MM.1S (cell line): ENCODE data around the gene PLAGL1.

Source experiments
- DNase-seq: peaks from one replicate; pipeline ENCODE4 v3.0.0-alpha.2; 2015
- H2AFZ ChIP-seq: fragments of 300-600 bp; sonication (generic); 2 replicates; pipeline ENCODE4 v1.6.0; 2016; ENCODE audit warnings: antibody characterized with exemption, low read length
- H3F3A ChIP-seq: fragments of 300-600 bp; sonication (generic); 2 replicates; pipeline ENCODE4 v1.6.1; 2016; ENCODE audit warnings: mild to moderate bottlenecking, antibody characterized with exemption, low read length, moderate library complexity, mixed read lengths; ENCODE audit not compliant: insufficient read depth
- H3K27ac ChIP-seq: fragments of 300-600 bp; sonication (generic); 2 replicates; pipeline ENCODE4 v1.5.1; 2016; ENCODE audit warnings: mild to moderate bottlenecking, low read length
- H3K27me3 ChIP-seq: fragments of 300-600 bp; sonication (generic); replicated peaks from 2 replicates; pipeline ENCODE4 v1.6.0; 2016; ENCODE audit warnings: low read length; ENCODE audit not compliant: insufficient read depth
- H3K36me3 ChIP-seq: fragments of 300-600 bp; sonication (generic); replicated peaks from 2 replicates; pipeline ENCODE4 v1.6.1; 2016; ENCODE audit warnings: mild to moderate bottlenecking, low read length, mixed read lengths; ENCODE audit not compliant: insufficient read depth
- H3K4me1 ChIP-seq: fragments of 300-600 bp; sonication (generic); 2 replicates; pipeline ENCODE4 v1.6.1; 2016; ENCODE audit warnings: low read length, mixed read lengths
- H3K4me2 ChIP-seq: fragments of 300-600 bp; sonication (generic); 2 replicates; pipeline ENCODE4 v1.6.0; 2016; ENCODE audit warnings: low read depth, low read length
- H3K4me3 ChIP-seq: fragments of 300-600 bp; sonication (generic); 2 replicates; pipeline ENCODE4 v1.5.1; 2016; ENCODE audit warnings: low read length, mixed read lengths
- H3K79me2 ChIP-seq: fragments of 300-600 bp; sonication (generic); 2 replicates; pipeline ENCODE4 v1.6.1; 2016; ENCODE audit warnings: mixed run types, low read length, mixed read lengths
- H3K9ac ChIP-seq: fragments of 300-600 bp; sonication (generic); 2 replicates; pipeline ENCODE4 v1.6.1; 2016; ENCODE audit warnings: low read length, mixed read lengths
- H3K9me2 ChIP-seq: fragments of 300-600 bp; sonication (generic); replicated peaks from 2 replicates; pipeline ENCODE4 v1.6.1; 2016; ENCODE audit warnings: mild to moderate bottlenecking, low read length, mixed read lengths; ENCODE audit not compliant: insufficient read depth
- H3K9me3 ChIP-seq: fragments of 300-600 bp; sonication (generic); replicated peaks from 2 replicates; pipeline ENCODE4 v1.6.1; 2016; ENCODE audit warnings: mild to moderate bottlenecking, low read length, mixed read lengths; ENCODE audit not compliant: insufficient read depth
- H4K20me1 ChIP-seq: fragments of 300-600 bp; sonication (generic); 2 replicates; pipeline ENCODE4 v1.6.1; 2016; ENCODE audit warnings: mild to moderate bottlenecking, low read length, moderate library complexity, mixed read lengths; ENCODE audit not compliant: insufficient read depth
- EZH2 ChIP-seq: fragments of 300-600 bp; sonication (generic); optimal IDR thresholded peaks from 2 replicates; pipeline ENCODE3; 2017; ENCODE audit warnings: low read depth, mild to moderate bottlenecking, antibody characterized with exemption, low read length, mixed read lengths
- EZH2phosphoT487 ChIP-seq: fragments of 300-600 bp; sonication (generic); IDR thresholded peaks from 2 replicates; pipeline ENCODE4 v1.6.1; 2018; ENCODE audit warnings: antibody characterized with exemption, low read length
- TF ChIP-seq, protein P1 (sequence below): fragments of 300-600 bp; sonication (generic); IDR thresholded peaks from 2 replicates; pipeline ENCODE4 v1.5.1; 2016; ENCODE audit warnings: antibody characterized with exemption, low read length, mixed read lengths

PLAGL1 gene, protein sequence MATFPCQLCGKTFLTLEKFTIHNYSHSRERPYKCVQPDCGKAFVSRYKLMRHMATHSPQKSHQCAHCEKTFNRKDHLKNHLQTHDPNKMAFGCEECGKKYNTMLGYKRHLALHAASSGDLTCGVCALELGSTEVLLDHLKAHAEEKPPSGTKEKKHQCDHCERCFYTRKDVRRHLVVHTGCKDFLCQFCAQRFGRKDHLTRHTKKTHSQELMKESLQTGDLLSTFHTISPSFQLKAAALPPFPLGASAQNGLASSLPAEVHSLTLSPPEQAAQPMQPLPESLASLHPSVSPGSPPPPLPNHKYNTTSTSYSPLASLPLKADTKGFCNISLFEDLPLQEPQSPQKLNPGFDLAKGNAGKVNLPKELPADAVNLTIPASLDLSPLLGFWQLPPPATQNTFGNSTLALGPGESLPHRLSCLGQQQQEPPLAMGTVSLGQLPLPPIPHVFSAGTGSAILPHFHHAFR

DNA sequence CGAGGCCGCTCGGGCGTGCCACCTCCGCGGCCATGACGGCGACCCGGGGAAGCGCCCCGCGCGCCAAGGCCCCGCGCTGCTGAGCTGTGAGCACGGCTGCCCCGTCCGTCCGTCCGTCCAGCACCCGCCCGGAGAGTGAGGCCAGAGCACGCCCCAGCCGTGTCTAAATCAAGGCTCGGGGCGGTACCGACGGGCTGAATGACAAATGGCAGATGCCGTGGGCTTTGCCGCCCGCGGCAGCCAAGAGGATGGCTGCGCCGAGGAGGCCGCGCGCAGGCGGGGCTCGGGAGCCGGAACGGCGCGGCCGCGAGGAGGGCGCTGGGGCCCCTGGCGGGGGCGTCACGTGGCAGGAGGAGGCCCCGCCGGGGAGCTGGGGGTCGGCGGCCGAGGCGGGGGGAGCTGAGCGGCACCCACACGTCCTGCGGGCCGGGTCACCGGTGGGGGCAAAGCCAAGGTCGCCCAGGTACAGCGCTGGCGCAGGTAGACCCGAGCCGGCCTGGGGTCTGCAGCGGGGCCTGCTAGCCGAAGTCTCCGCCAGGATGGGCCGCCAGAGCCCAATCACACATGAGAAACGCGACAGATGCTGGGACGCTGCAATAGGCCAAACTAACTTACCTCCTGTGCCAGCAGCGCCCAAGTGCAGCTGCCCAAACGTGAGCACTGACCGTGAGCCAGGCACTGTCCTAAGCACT lies at the start of gene PLAGL1:
Gene PLAGL1 (minus strand): TSS at position 140 of the 692 bp plus-strand sequence. CDS start 60,123 bp downstream, outside the sequence.
- Histone ChIP-seq H3K9me3 (no peaks in the 10 kb centered on the region), H3K4me1 (no peaks in the 10 kb centered on the region), H3K9ac (no peak within 1 kb of the TSS), H3K79me2 (no peaks in the 10 kb centered on the region), H3K9me2 (no peaks in the 10 kb centered on the region), H3K4me2 (no peak within 1 kb of the TSS), H3K36me3 (no peaks in the 10 kb centered on the region), H3K4me3 (no peak within 1 kb of the TSS), H3F3A (no peaks in the 10 kb centered on the region), H4K20me1 (no peaks in the 10 kb centered on the region), H2AFZ (no peak within 1 kb of the TSS), H3K27ac (no peak within 1 kb of the TSS), H3K27me3 (no peaks in the 10 kb centered on the region)
- no peak for TF ChIP-seq EZH2
- no peak for TF ChIP-seq EZH2phosphoT487
- TF ChIP-seq, protein P1, sequence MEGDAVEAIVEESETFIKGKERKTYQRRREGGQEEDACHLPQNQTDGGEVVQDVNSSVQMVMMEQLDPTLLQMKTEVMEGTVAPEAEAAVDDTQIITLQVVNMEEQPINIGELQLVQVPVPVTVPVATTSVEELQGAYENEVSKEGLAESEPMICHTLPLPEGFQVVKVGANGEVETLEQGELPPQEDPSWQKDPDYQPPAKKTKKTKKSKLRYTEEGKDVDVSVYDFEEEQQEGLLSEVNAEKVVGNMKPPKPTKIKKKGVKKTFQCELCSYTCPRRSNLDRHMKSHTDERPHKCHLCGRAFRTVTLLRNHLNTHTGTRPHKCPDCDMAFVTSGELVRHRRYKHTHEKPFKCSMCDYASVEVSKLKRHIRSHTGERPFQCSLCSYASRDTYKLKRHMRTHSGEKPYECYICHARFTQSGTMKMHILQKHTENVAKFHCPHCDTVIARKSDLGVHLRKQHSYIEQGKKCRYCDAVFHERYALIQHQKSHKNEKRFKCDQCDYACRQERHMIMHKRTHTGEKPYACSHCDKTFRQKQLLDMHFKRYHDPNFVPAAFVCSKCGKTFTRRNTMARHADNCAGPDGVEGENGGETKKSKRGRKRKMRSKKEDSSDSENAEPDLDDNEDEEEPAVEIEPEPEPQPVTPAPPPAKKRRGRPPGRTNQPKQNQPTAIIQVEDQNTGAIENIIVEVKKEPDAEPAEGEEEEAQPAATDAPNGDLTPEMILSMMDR, result no peak
- no peak for DNase-seq

DNA sequence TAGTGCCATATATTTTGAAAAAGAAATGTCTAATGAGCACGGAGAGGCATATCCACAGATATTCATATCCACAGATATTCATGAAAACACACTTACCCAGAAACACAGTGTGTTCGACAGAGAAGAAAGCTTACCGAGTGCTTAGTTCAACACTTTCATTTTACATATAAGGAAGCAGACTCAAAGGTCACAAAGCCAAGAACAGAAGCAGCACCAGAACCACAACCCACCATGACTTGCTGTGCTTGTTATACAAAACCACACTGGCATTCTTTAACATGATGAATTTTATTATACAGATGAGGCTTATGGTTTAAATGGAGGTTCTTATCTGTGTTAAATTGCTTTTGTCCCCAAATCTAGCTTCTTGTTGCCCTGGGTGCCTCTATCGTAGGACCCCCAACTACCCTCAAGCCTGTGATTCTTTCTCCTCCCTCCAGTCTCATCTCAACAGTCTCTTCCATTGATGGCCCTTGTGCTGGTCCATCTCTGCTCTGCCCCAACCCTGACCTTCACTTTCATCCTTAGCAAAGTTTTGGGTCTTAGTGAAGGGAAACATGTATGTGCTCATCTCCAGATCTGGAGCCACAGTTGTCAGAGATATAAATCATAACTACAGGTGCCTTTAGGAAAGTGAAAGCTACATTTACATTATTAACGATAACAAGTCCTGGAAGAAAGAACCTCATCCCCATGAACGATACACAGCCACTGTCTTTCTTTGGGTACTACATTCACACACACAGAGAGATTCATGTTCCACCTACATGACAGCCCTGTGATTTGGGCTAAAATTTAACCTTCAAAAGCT lies 47.3 kb upstream of the PLAGL1 start:
- H2AFZ ChIP-seq, result 0 out of 2 replicates have a peak overlapping the region, but pooled peaks have one; percentile 1
- H3F3A ChIP-seq, result no peaks in the 10 kb centered on the region
- no peak overlapping the region for H3K9ac ChIP-seq
- no peaks in the 10 kb centered on the region for H3K79me2 ChIP-seq
- no peaks in the 10 kb centered on the region for H4K20me1 ChIP-seq
- no peaks in the 10 kb centered on the region for H3K9me2 ChIP-seq
- no peaks in the 10 kb centered on the region for H3K27me3 ChIP-seq
- no peaks in the 10 kb centered on the region for H3K9me3 ChIP-seq
- peak; percentile 42 for DNase-seq
- H3K27ac ChIP-seq, result no peak overlapping the region
- H3K36me3 ChIP-seq, result no peaks in the 10 kb centered on the region
- peak overlapping the region; percentile 71 for H3K4me2 ChIP-seq
- H3K4me1 ChIP-seq, result peaks cover 7% of the 10 kb centered on the region; the same call in 1 of the 2 replicates
- peak overlapping the region; percentile 33 for H3K4me3 ChIP-seq
- TF ChIP-seq, protein P1, result no peak
- TF ChIP-seq EZH2 (no peak), EZH2phosphoT487 (no peak)

DNA sequence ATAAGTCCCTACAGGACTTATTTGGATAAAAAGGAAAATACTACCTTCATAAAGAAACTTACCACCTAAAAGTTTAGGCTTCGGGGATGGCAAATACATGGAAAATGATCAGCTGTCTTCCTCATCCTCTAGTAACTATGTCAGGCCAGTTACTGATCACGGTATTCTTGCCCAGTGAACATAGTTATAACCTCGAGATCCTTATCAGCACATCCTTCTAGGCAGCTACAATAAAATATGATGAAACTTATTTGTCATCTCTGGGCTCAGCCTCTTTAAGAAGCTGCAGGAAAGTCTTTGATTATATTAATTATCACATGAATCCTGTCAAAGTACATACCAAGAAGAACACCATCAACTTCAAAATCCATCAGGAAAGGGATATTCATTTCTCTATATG lies 45.5 kb upstream of the PLAGL1 start:
- H3K9me3 ChIP-seq, result no peaks in the 10 kb centered on the region
- H3K4me3 ChIP-seq, result no peak overlapping the region
- H3K4me2 ChIP-seq, result no peak overlapping the region
- H2AFZ ChIP-seq, result no peak overlapping the region
- no peak overlapping the region for H3K9ac ChIP-seq
- H3K27ac ChIP-seq, result no peak overlapping the region
- DNase-seq, result no peak
- no peaks in the 10 kb centered on the region for H3K36me3 ChIP-seq
- no peaks in the 10 kb centered on the region for H4K20me1 ChIP-seq
- no peaks in the 10 kb centered on the region for H3F3A ChIP-seq
- TF ChIP-seq EZH2 (no peak), EZH2phosphoT487 (no peak)
- TF ChIP-seq, protein P1, result no peak
- H3K27me3 ChIP-seq, result no peaks in the 10 kb centered on the region
- H3K4me1 ChIP-seq, result peaks cover 7% of the 10 kb centered on the region; the same call in 1 of the 2 replicates
- no peaks in the 10 kb centered on the region for H3K79me2 ChIP-seq
- no peaks in the 10 kb centered on the region for H3K9me2 ChIP-seq
